Ovary (tissue), 3 donors: Measurements from ENCODE around the gene XRCC3.

Source experiments
- CTCF ChIP-seq, 3 donors: fragments of 450-650 bp in 2 of 3; fragments of 200-600 bp in 1 of 3; IDR thresholded peaks; one replicate each; pipeline versions ENCODE4 v1.5.1 to v1.8.0; 2016 to 2022; ENCODE audit warnings: antibody characterized with exemption in 3 of 3, mild to moderate bottlenecking in 1 of 3
- POLR2A ChIP-seq: fragments of 450-650 bp; IDR thresholded peaks from one replicate; pipeline ENCODE4 v1.6.1; 2017; ENCODE audit warnings: antibody characterized with exemption, mild to moderate bottlenecking, moderate library complexity
- donor health status: DM: no; HTN: no; CAD: no.

DNA sequence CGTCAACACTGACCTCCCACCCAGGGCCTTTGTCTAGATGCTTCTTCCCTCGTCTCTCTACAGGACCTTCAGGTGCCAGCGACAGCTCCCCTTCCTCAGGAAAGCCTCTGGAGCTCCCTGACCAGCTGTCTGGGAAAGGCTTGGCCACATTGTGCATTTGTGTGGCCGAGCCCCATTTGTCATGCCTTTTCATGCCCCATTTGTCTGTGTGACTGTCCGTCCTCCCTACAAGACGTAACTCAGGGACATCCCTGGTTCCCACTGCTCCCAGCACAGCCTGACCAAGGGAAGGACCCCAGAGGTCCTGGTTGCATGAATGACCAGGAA lies 24.2 kb upstream of the XRCC3 start:
- TF ChIP-seq POLR2A, result no peak
- no peak for TF ChIP-seq CTCF (IDR thresholded peaks at IDR 0.05)
